Neural progenitor cell (in vitro differentiated cells): ENCODE data around the gene PDHB. TPM values are rescaled to one million over a fixed set of nuclear protein-coding genes. Genes with fewer than 3 reads are reported as not detected.
A peak's percentile ranks its signal among the peaks of the same experiment; 100 is the strongest.

Source experiments
- DNase-seq: peaks from one replicate; pipeline ENCODE4 v3.0.0-alpha.2; 2016; ENCODE audit warnings: low spot score
- H2AFZ ChIP-seq: fragments of 200-600 bp; sonication (generic); replicated peaks from 2 replicates; pipeline ENCODE4 v1.6.1; 2016; ENCODE audit warnings: antibody characterized with exemption
- H3F3A ChIP-seq: fragments of 200-600 bp; sonication (generic); 2 replicates; pipeline ENCODE4 v1.6.1; 2016; ENCODE audit warnings: antibody characterized with exemption, low read depth
- H3K27ac ChIP-seq: fragments of 200-600 bp; sonication (generic); 2 replicates; pipeline ENCODE4 v1.5.1; 2016; ENCODE audit warnings: mild to moderate bottlenecking
- H3K27me3 ChIP-seq: fragments of 200-600 bp; sonication (generic); 2 replicates; pipeline ENCODE4 v1.6.1; 2016; ENCODE audit warnings: mild to moderate bottlenecking, moderate library complexity
- H3K36me3 ChIP-seq: fragments of 200-600 bp; sonication (generic); 2 replicates; pipeline ENCODE4 v1.5.1; 2016
- H3K4me1 ChIP-seq: fragments of 200-600 bp; sonication (generic); 2 replicates; pipeline ENCODE4 v1.6.1; 2016; ENCODE audit warnings: mixed run types
- H3K4me2 ChIP-seq: fragments of 200-600 bp; sonication (generic); 2 replicates; pipeline ENCODE4 v1.6.1; 2016
- H3K4me3 ChIP-seq: fragments of 200-600 bp; sonication (generic); 2 replicates; pipeline ENCODE4 v1.5.1; 2016
- H3K79me2 ChIP-seq: fragments of 200-600 bp; sonication (generic); 2 replicates; pipeline ENCODE4 v1.6.1; 2016; ENCODE audit warnings: low read depth
- H3K9ac ChIP-seq: fragments of 200-600 bp; sonication (generic); 2 replicates; pipeline ENCODE4 v1.6.1; 2016
- H3K9me3 ChIP-seq: fragments of 200-600 bp; sonication (generic); 2 replicates; pipeline ENCODE4 v1.5.1; 2016; ENCODE audit warnings: low read depth
- H4K20me1 ChIP-seq: fragments of 200-600 bp; sonication (generic); 2 replicates; pipeline ENCODE4 v1.6.1; 2016; ENCODE audit warnings: low read depth
- H3K27ac Mint-ChIP-seq: 3 replicates; pipeline ENCODE4 v1.8.0; 2021; ENCODE audit warnings: mixed read lengths
- H3K27me3 Mint-ChIP-seq: 2 replicates; pipeline ENCODE4 v1.8.0; 2022; ENCODE audit warnings: low read depth, mild to moderate bottlenecking, inconsistent platforms, moderate library complexity, mixed read lengths; ENCODE audit not compliant: insufficient read depth
- H3K36me3 Mint-ChIP-seq: 3 replicates; pipeline ENCODE4 v1.8.0; 2021; ENCODE audit warnings: mixed read lengths
- H3K4me1 Mint-ChIP-seq: 3 replicates; pipeline ENCODE4 v1.8.0; 2021; ENCODE audit warnings: mixed read lengths
- H3K4me3 Mint-ChIP-seq: 3 replicates; pipeline ENCODE4 v1.8.0; 2021; ENCODE audit warnings: mild to moderate bottlenecking, moderate library complexity, mixed read lengths
- H3K9me3 Mint-ChIP-seq: 3 replicates; pipeline ENCODE4 v1.8.0; 2020; ENCODE audit warnings: mixed read lengths
- EZH2 ChIP-seq: fragments of 200-600 bp; sonication (generic); IDR thresholded peaks from 2 replicates; pipeline ENCODE4 v1.6.1; 2017; ENCODE audit warnings: antibody characterized with exemption, mild to moderate bottlenecking, moderate library complexity
- EZH2phosphoT487 ChIP-seq: fragments of 200-600 bp; sonication (generic); IDR thresholded peaks from 2 replicates; pipeline ENCODE4 v1.6.1; 2017; ENCODE audit warnings: antibody characterized with exemption
- total RNA-seq: library from RNA; depleted of rRNA; stranded (reverse); fragments of >200 nt; gene quantifications from 2 replicates; pipeline ENCODE4 v1.2.3, GENCODE V29; 2015; ENCODE audit warnings: low replicate concordance
- TF ChIP-seq, protein P1 (sequence below): fragments of 200-600 bp; sonication (generic); IDR thresholded peaks from 2 replicates; pipeline ENCODE4 v1.5.1; 2017; ENCODE audit warnings: antibody characterized with exemption, mild to moderate bottlenecking

PDHB gene
- total RNA-seq, 1 donor from 2014 or later = 155 TPM

GRCh38 chr3:58473275-58473674, 39.6 kb upstream of the PDHB start:
- Histone ChIP-seq H3K9me3 (no peaks in the 10 kb centered on the region), H3K4me2 (no peak overlapping the region), H4K20me1 (no peaks in the 10 kb centered on the region), H3F3A (peaks cover 11% of the 10 kb centered on the region), H3K9ac (no peak overlapping the region), H3K4me3 (no peak overlapping the region), H3K36me3 (no peaks in the 10 kb centered on the region), H3K27me3 (no peaks in the 10 kb centered on the region), H3K27ac (no peak overlapping the region), H3K4me1 (peaks cover 17% of the 10 kb centered on the region), H2AFZ (no peak overlapping the region), H3K79me2 (no peaks in the 10 kb centered on the region)
- no peak overlapping the region for H3K4me3 Mint-ChIP-seq
- no peak for DNase-seq
- peaks cover 4% of the 10 kb centered on the region for H3K9me3 Mint-ChIP-seq
- H3K27ac Mint-ChIP-seq = peak overlapping the region; percentile 40
- TF ChIP-seq EZH2 (no peak), EZH2phosphoT487 (no peak)
- TF ChIP-seq, protein P1, sequence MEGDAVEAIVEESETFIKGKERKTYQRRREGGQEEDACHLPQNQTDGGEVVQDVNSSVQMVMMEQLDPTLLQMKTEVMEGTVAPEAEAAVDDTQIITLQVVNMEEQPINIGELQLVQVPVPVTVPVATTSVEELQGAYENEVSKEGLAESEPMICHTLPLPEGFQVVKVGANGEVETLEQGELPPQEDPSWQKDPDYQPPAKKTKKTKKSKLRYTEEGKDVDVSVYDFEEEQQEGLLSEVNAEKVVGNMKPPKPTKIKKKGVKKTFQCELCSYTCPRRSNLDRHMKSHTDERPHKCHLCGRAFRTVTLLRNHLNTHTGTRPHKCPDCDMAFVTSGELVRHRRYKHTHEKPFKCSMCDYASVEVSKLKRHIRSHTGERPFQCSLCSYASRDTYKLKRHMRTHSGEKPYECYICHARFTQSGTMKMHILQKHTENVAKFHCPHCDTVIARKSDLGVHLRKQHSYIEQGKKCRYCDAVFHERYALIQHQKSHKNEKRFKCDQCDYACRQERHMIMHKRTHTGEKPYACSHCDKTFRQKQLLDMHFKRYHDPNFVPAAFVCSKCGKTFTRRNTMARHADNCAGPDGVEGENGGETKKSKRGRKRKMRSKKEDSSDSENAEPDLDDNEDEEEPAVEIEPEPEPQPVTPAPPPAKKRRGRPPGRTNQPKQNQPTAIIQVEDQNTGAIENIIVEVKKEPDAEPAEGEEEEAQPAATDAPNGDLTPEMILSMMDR = no peak
- H3K36me3 Mint-ChIP-seq = no peaks in the 10 kb centered on the region
- peaks cover 3% of the 10 kb centered on the region for H3K27me3 Mint-ChIP-seq
- H3K4me1 Mint-ChIP-seq = peaks cover 49% of the 10 kb centered on the region

GRCh38 chr3:58471025-58471887, 37.6 kb upstream of the PDHB start:
- Histone ChIP-seq H3K4me3 (no peak overlapping the region), H3K4me1 (peaks cover 17% of the 10 kb centered on the region), H3K36me3 (no peaks in the 10 kb centered on the region), H4K20me1 (no peaks in the 10 kb centered on the region), H3K27ac (no peak overlapping the region), H3K9me3 (no peaks in the 10 kb centered on the region), H3K9ac (no peak overlapping the region), H3K4me2 (peak overlapping the region; percentile 42), H3F3A (peaks cover 11% of the 10 kb centered on the region), H2AFZ (no peak overlapping the region), H3K79me2 (no peaks in the 10 kb centered on the region), H3K27me3 (no peaks in the 10 kb centered on the region)
- TF ChIP-seq EZH2 (no peak), EZH2phosphoT487 (no peak)
- Mint-ChIP-seq H3K36me3 (no peaks in the 10 kb centered on the region), H3K4me1 (peaks cover 49% of the 10 kb centered on the region), H3K27me3 (peaks cover 5% of the 10 kb centered on the region), H3K4me3 (peak overlapping the region; percentile 50), H3K9me3 (no peaks in the 10 kb centered on the region), H3K27ac (peak overlapping the region; percentile 99)
- DNase-seq = peak; percentile 31

DNA sequence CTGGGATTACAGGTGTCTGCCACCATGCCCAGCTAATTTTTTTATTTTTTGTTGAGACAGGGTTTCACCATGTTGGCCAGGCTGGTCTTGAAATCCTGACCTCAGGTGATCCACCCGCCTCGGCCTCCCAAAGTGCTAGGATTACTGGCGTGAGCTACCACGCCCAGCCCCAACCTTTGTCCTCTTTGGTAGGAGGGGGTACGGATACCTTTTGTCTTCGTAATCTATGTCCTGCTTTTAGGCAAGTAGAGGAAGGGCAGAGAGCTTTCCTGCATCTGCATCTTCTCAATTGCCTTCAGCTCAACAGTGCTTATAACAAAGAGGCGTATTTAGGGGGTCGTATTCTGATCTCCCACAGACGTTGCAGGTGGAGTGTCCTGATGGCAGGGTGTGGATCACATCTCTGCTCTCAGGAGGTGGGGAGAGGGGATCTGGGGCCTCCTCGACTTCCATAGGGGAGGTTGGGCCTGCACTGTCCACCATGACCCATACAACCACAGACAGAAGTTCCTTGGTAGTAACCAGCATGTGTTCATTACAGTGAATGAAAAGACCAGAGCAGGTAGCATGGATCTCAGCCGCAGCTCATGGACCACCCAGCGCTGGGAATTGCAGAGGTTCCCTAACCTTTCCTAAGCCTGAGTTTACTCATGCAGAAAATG, 36.9 kb upstream of the PDHB start:
- Mint-ChIP-seq H3K4me1 (peaks cover 49% of the 10 kb centered on the region), H3K36me3 (no peaks in the 10 kb centered on the region), H3K27ac (peak overlapping the region; percentile 99), H3K4me3 (peak overlapping the region; percentile 50), H3K9me3 (no peaks in the 10 kb centered on the region), H3K27me3 (peaks cover 5% of the 10 kb centered on the region)
- Histone ChIP-seq H3K27me3 (no peaks in the 10 kb centered on the region), H3K79me2 (no peaks in the 10 kb centered on the region), H3K4me2 (peak overlapping the region; percentile 42), H2AFZ (no peak overlapping the region), H3K9ac (no peak overlapping the region), H3K4me1 (peaks cover 17% of the 10 kb centered on the region), H3F3A (peaks cover 11% of the 10 kb centered on the region), H3K4me3 (no peak overlapping the region), H3K27ac (no peak overlapping the region), H3K9me3 (no peaks in the 10 kb centered on the region), H3K36me3 (no peaks in the 10 kb centered on the region), H4K20me1 (no peaks in the 10 kb centered on the region)
- TF ChIP-seq, protein P1 = no peak
- TF ChIP-seq EZH2phosphoT487 (no peak), EZH2 (no peak)
- DNase-seq = peak; percentile 44

DNA sequence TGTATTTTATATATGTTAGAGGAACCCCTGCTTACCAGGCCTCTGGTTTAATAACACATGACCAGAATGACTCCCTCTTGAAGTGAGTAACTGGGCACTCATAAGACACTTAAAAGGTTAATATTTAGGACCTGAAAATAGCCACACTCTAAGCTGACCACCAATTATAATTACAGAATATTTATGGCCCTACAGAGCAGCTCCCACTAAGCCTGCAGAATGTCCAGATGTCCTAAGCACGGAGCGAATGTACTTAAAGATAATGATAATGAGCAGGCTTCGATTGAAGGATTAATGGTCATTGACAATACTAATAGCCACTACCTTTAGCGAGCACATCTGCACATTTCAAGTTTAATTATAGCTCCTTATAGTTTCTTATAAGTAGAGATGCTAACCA, 35.5 kb upstream of the PDHB start:
- no peak overlapping the region for H3K27ac ChIP-seq
- H3K4me1 Mint-ChIP-seq = peaks cover 37% of the 10 kb centered on the region
- H3K4me3 ChIP-seq = no peak overlapping the region
- H3K4me2 ChIP-seq = no peak overlapping the region
- H3K4me3 Mint-ChIP-seq = no peak overlapping the region
- TF ChIP-seq EZH2phosphoT487 = no peak
- TF ChIP-seq, protein P1 = no peak
- TF ChIP-seq EZH2 = no peak
- H3K36me3 ChIP-seq = no peaks in the 10 kb centered on the region
- DNase-seq = no peak
- H2AFZ ChIP-seq = no peak overlapping the region
- H3K27me3 ChIP-seq = no peaks in the 10 kb centered on the region
- H3K36me3 Mint-ChIP-seq = no peaks in the 10 kb centered on the region
- H3K79me2 ChIP-seq = no peaks in the 10 kb centered on the region
- H3F3A ChIP-seq = peaks cover 11% of the 10 kb centered on the region
- no peaks in the 10 kb centered on the region for H3K9me3 Mint-ChIP-seq
- H3K4me1 ChIP-seq = peaks cover 17% of the 10 kb centered on the region
- H3K9ac ChIP-seq = no peak overlapping the region
- peaks cover 3% of the 10 kb centered on the region for H3K27me3 Mint-ChIP-seq
- no peaks in the 10 kb centered on the region for H4K20me1 ChIP-seq
- no peak overlapping the region for H3K27ac Mint-ChIP-seq
- H3K9me3 ChIP-seq = no peaks in the 10 kb centered on the region
